Esophagus squamous epithelium (tissue), 4 donors: Measurements from ENCODE around the gene C21orf91.

Experiments
- POLR2A ChIP-seq, 4 donors: fragments of 450-650 bp; IDR thresholded peaks; one replicate each; pipeline ENCODE4 v1.6.1; 2017; ENCODE audit warnings: antibody characterized with exemption in 4 of 4, mild to moderate bottlenecking in 4 of 4, moderate library complexity in 3 of 4
- TF ChIP-seq, protein P1 (sequence below), 6 experiments: fragments of 450-650 bp in 4 of 6; fragments of 200-600 bp in 2 of 6; sonication (generic) in 2 of 6; IDR thresholded peaks; one replicate each; pipeline ENCODE4 v1.5.1; 2016 to 2019; ENCODE audit warnings: antibody characterized with exemption in 6 of 6, mild to moderate bottlenecking in 4 of 6, moderate library complexity in 4 of 6

DNA sequence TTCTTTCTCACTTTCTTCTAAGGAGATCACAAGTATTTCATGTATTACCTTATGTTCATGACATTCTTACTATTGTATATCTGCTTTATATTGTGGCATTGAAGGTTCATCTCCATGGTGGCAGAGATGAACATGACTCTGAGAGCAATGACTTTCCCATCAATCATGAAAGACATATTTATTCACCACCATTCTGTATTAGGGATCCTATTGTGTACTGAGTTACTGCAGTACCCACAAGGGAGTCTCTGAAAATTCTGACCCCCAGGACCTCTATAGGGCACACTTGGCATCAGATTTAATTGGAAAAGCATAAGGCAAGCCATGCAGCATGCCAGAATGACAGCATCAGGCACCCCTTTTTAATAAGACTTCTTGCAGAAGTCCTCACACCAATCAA is 21.9 kb upstream of the C21orf91 start:
- TF ChIP-seq, protein P1, sequence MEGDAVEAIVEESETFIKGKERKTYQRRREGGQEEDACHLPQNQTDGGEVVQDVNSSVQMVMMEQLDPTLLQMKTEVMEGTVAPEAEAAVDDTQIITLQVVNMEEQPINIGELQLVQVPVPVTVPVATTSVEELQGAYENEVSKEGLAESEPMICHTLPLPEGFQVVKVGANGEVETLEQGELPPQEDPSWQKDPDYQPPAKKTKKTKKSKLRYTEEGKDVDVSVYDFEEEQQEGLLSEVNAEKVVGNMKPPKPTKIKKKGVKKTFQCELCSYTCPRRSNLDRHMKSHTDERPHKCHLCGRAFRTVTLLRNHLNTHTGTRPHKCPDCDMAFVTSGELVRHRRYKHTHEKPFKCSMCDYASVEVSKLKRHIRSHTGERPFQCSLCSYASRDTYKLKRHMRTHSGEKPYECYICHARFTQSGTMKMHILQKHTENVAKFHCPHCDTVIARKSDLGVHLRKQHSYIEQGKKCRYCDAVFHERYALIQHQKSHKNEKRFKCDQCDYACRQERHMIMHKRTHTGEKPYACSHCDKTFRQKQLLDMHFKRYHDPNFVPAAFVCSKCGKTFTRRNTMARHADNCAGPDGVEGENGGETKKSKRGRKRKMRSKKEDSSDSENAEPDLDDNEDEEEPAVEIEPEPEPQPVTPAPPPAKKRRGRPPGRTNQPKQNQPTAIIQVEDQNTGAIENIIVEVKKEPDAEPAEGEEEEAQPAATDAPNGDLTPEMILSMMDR (IDR thresholded peaks at IDR 0.05), result no peak
- no peak for TF ChIP-seq POLR2A (IDR thresholded peaks at IDR 0.05)
